ENCODE data around the gene AKNAD1.

GRCh38 chr1:108856994-108857393 is at the start of gene AKNAD1:
- TF ChIP-seq CTCF (IDR thresholded peaks at IDR 0.05) (no peak), POLR2A (IDR thresholded peaks at IDR 0.05) (no peak)
